ENCODE data around the gene WNT9A. TPM values are rescaled to one million over a fixed set of nuclear protein-coding genes. Genes with fewer than 3 reads are reported as not detected.
"Not testable (repeated sequence)": the region's sequence is repeated elsewhere in the genome, so short reads cannot be mapped to it uniquely, and the experiment has no call there.

The WNT9A gene
- total RNA-seq, 2 experiments from 2014 or later = not detected

DNA sequence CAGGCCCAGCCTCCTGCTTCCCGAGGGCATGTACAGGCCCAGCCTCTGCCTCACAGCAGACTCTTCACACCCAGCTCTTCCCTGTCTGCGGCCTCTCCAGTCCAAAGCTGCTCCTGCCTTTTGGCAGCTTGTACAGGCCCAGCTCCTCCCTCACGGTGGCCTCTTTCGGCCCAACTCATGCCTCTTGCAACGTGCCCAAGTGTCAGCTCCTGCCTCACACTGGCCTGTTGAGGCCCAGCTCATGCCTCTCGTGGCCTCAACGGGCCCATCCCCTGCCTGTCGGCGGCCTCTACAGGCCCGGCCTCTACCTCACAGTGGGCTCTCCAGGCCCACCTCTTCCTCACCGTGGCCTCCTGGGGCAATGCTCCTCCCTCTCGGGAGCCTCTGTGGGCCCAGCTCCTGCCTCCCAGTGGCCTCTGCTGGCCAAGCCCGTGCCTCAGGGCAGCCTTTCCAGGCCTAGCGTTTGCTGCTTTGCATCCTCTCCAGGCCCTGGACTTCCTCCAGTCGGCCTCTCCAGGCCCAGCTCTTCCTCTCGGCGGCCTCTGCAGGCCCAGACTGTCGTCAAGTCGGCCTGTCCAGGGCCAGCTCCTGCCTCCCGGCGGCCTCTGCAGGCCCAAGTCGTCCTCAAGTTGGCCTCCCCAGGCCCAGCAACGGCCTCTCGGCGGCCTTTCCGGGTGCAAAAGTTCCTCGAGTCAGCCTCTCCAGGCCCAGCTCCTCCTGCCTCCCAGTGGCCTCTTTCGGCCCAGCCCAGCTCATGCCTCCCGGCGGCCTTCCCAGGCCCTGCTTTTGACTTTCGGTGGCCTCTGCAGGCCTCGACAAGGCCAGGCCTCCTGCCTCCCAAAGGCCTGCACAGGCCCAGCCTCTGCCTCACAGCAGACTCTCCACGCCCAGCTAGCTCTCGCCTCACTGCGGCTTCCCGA is 22.6 kb upstream of the WNT9A start:
- DNase-seq; H3K27me3 Mint-ChIP-seq (ENCODE audit: low read depth); H3K27ac Mint-ChIP-seq; CTCF ChIA-PET; ATAC-seq; H3K4me1 Mint-ChIP-seq (ENCODE audit: low read depth); H3K9me3 Mint-ChIP-seq (ENCODE audit: insufficient read depth); H3K4me3 Mint-ChIP-seq; H3K36me3 Mint-ChIP-seq (ENCODE audit: low read depth): not testable (repeated sequence)
- POLR2A ChIA-PET = interaction anchor here (0.6 kb wide), 1 partner anchor 26 kb away, joined by 3 read pairs; no protein-coding TSS in a partner anchor

DNA sequence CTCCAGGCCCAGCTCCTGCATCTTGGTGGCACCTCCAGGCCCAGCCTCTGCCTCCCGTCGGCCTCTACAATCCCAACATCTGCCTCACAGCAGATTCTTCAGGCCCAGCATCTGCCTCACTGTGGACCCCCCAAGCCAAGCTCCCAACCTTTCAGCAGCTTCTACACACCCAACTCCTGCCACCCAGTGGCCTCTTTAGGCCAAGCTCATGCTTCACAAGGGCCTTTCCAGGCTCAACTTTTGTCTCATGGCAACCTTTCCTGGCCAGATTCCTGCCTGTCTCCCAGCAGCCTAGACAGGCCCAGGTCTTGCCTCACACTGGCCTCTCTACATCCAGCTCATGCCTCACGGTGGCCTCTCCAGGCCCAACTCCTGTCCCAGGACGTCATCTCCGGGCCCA is 20.1 kb upstream of the WNT9A start:
- CTCF ChIA-PET = interaction anchor here (1.1 kb wide), 1 partner anchor 204 kb away, joined by 4 read pairs; no protein-coding TSS in a partner anchor
- H3K36me3 Mint-ChIP-seq (ENCODE audit: low read depth); H3K27me3 Mint-ChIP-seq (ENCODE audit: low read depth); H3K9me3 Mint-ChIP-seq (ENCODE audit: insufficient read depth); H3K4me3 Mint-ChIP-seq; H3K4me1 Mint-ChIP-seq (ENCODE audit: low read depth); DNase-seq; H3K27ac Mint-ChIP-seq; POLR2A ChIA-PET; ATAC-seq: not testable (repeated sequence)

DNA sequence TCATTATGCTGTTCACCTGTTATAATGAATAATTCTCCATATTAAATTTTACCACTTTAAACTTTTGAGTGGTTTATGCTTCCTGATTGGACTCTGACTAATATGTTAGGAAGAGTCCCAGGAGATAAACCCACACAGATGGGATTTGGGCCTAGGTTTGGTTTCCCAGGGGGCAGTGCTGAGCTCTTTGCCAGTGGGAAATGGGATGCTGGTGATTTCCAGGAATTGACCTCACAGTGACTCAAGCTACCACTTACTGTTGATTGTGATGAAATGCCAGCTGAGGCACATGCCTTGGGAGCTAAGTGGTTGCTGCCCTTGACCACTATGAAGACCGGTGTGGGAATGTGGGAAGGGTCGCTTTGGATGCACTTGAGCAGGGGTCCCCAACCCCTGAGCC is 19.0 kb upstream of the WNT9A start:
- H3K27ac Mint-ChIP-seq; H3K4me3 Mint-ChIP-seq; ATAC-seq; H3K27me3 Mint-ChIP-seq (ENCODE audit: low read depth); CTCF ChIA-PET; H3K4me1 Mint-ChIP-seq (ENCODE audit: low read depth); DNase-seq; H3K36me3 Mint-ChIP-seq (ENCODE audit: low read depth); H3K9me3 Mint-ChIP-seq (ENCODE audit: insufficient read depth); POLR2A ChIA-PET: not testable (repeated sequence)

DNA sequence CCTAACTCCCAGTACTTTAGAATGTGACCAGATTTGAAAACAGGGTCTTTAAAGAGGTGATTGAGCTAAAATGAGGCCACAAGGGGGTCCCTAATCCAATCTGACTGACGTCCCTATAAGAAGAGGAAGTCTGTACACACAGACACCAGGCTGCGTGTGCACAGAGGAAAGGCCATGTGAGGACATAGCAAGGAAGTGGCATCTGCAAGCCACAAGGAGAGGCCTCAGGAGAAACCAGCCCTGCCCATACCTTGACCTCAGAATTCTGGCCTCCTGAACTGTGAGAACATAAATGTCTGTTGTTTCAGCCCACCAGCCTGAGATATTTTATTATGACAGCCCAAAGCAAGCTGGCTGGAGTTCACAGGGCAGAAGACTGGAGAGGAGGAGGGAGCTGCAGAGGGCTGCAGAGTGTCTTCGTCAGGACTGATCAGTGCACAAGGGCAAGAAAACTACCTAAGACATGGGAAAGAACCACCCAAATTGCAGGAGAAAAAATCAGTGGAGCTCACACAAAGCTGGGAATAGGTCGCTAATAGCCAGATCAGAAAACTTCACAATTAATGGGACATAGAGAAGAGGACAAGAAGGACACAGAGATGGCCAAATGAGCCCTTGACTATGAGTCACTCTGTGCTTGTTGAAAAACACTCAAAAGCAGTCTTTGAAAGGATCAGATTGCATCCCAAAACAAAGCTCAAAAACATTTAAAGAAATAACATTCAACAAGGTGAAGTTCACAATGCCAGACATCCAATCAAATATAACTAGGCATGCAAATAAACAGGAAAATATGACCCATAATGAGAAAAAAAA is 14.1 kb upstream of the WNT9A start:
- ATAC-seq = peak; percentile 60
- Mint-ChIP-seq H3K36me3 (ENCODE audit: low read depth) (no peaks in the 10 kb centered on the region), H3K27me3 (ENCODE audit: low read depth) (peaks cover 21% of the 10 kb centered on the region), H3K27ac (no peak overlapping the region), H3K4me3 (no peak overlapping the region), H3K9me3 (ENCODE audit: insufficient read depth) (no peaks in the 10 kb centered on the region), H3K4me1 (ENCODE audit: low read depth) (peaks cover 15% of the 10 kb centered on the region)
- ChIA-PET POLR2A (no interaction called here), CTCF (interaction anchor here (0.8 to 1.4 kb wide), 2 partner anchors 200 to 480 kb away, joined by 3 read pairs; no protein-coding TSS in a partner anchor)
- DNase-seq = peak; percentile 35

DNA sequence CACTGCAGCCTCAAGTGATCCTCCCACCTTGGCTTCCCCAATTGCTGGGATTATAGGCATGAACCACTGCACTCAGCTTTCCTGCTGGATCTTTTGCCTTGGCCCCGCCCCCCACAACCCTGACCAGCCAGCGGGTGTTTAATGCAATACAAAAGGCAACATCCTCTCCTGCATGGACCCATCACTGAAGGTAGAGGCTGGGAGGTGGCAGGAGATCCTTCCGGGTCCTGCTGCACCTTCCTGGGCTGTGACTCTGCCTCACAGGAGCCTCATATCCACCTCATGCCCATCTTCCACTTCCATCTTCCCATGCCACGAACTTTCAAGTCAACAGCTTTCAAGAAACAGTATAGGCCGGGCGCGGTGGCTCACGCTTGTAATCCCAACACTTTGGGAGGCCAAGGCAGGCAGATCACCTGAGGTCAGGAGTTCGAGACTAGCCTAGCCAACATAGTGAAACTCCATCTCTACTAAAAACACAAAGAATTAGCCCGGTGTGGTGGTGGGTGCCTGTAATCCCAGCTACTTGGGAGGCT is 11.7 kb upstream of the WNT9A start:
- Mint-ChIP-seq H3K36me3 (ENCODE audit: low read depth) (no peaks in the 10 kb centered on the region), H3K9me3 (ENCODE audit: insufficient read depth) (no peaks in the 10 kb centered on the region), H3K27me3 (ENCODE audit: low read depth) (peaks cover 38% of the 10 kb centered on the region), H3K4me1 (ENCODE audit: low read depth) (peaks cover 15% of the 10 kb centered on the region), H3K4me3 (no peak overlapping the region), H3K27ac (no peak overlapping the region)
- ChIA-PET POLR2A (no interaction called here), CTCF (no interaction called here)
- ATAC-seq (no peak), DNase-seq (no peak)

DNA sequence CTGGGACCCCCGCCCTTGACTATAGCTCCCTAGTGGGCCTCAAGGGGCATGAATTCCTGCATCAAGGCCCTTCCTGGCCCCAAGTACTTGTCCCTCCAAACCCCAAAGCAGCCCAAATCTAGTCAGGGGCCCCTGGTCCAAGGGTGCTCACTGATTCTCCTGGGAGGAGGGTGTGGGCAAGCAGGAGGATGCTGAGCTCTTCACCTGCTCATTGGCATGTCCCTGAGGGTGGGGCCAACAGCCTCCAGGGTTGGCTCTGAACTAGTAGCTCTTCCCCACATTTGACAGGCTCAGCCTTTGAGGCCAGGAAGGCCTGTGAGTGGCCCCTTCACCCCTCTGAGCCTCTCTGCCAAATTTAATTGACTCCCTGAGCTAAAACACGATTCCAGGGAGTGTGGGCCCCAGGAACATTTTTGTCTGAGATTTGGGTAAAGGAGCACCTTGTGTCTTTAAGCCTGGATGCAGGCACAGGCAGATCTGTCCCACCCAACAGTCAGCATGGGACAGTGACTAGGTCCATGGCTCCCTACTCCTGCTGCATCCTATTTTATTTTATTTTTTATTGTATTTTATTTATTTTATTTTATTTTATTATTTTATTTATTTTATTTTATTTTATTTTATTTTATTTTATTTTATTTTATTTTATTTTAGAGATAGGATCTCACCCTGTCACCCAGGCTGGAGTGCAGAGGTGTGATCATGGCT is 11.0 kb upstream of the WNT9A start:
- Mint-ChIP-seq H3K4me3 (no peak overlapping the region), H3K9me3 (ENCODE audit: insufficient read depth) (no peaks in the 10 kb centered on the region), H3K27ac (no peak overlapping the region), H3K36me3 (ENCODE audit: low read depth) (no peaks in the 10 kb centered on the region), H3K27me3 (ENCODE audit: low read depth) (peaks cover 41% of the 10 kb centered on the region), H3K4me1 (ENCODE audit: low read depth) (peaks cover 15% of the 10 kb centered on the region)
- DNase-seq = no peak
- ChIA-PET CTCF (no interaction called here), POLR2A (no interaction called here)
- no peak for ATAC-seq

DNA sequence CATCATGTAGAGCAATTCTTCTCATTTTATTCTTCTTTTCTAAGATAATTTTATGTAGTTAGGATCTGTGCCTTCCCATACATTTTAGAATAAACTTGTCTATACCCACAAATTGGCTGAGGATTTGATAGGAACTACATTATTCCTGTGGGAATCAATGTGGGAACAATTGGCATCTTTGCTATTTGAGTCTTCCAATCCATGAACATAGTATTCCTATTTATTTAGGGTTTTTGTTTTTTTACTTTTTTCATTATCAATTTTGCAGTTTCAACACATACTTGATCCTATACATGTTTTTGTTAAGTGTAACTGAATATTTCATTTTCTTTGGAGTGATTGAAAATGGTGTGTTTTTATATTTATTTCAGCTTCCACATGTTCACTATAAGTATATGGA is 8.1 kb upstream of the WNT9A start:
- peaks cover 1% of the 10 kb centered on the region for H3K4me1 Mint-ChIP-seq (ENCODE audit: low read depth)
- DNase-seq (no peak), ATAC-seq (no peak)
- CTCF ChIA-PET = no interaction called here
- POLR2A ChIA-PET = no interaction called here
- H3K27me3 Mint-ChIP-seq (ENCODE audit: low read depth) = peaks cover 42% of the 10 kb centered on the region
- H3K9me3 Mint-ChIP-seq (ENCODE audit: insufficient read depth) = no peaks in the 10 kb centered on the region
- H3K4me3 Mint-ChIP-seq = no peak overlapping the region
- no peak overlapping the region for H3K27ac Mint-ChIP-seq
- no peaks in the 10 kb centered on the region for H3K36me3 Mint-ChIP-seq (ENCODE audit: low read depth)

DNA sequence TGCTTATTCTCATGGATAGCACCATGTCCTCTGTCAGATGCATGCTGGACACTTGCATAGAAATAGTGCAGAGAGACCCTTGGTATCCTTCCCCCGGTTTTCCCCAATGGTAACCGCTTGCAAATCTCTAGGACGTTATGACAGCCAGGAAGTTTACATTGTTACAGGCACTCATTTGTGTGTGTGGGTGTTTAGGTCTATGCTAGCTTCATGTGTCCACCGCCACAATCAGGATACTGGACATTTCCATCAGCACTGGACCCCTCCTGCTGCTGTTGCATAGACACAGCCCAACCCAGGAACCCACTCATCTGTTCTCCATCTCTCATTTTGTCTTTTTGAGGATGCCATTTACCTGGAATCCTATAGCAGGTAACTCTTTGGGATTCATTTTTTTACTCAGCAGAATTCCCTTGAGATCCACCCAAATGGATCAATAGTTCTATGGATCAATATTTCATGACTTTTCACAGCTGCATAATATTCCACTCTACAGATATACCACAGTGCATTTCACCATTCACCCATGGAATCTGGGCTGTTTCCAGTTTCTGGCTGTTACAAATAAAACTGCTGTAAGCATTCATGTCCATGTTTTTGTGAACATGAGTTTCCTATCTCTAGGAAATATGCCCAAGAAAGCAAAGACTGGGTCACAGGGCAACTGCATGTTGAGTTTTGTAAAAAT is 6.6 kb upstream of the WNT9A start:
- H3K27me3 Mint-ChIP-seq (ENCODE audit: low read depth) = peaks cover 42% of the 10 kb centered on the region
- H3K27ac Mint-ChIP-seq = no peak overlapping the region
- ATAC-seq (no peak), DNase-seq (no peak)
- ChIA-PET POLR2A (no interaction called here), CTCF (interaction anchor here (0.8 to 2.0 kb wide), 5 partner anchors 186 to 473 kb away, joined by 4 to 11 read pairs (median 7); no protein-coding TSS in a partner anchor)
- H3K4me3 Mint-ChIP-seq = no peak overlapping the region
- no peaks in the 10 kb centered on the region for H3K4me1 Mint-ChIP-seq (ENCODE audit: low read depth)
- no peaks in the 10 kb centered on the region for H3K9me3 Mint-ChIP-seq (ENCODE audit: insufficient read depth)
- no peaks in the 10 kb centered on the region for H3K36me3 Mint-ChIP-seq (ENCODE audit: low read depth)

DNA sequence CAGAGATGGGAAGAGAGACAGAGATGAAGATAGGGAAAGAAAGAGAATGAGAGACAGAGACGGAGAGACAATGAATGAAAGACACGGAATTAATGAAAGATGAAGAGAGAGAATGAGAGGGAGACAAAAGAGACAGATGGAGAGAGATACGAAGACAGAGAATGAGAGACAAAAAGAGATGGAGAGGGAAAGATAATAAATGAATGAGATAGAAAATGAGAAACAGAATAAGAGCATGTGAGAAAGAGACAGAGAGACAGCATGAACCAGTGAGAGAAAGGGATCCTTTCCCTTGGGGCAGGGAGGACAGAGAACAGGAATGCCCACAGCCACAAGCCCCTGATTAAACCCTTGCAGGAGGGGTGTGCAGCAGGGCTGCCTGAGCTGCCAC is 5.3 kb upstream of the WNT9A start:
- POLR2A ChIA-PET = no interaction called here
- DNase-seq (no peak), ATAC-seq (no peak)
- H3K4me1 Mint-ChIP-seq (ENCODE audit: low read depth) = no peaks in the 10 kb centered on the region
- CTCF ChIA-PET = interaction anchor here (1.1 to 2.0 kb wide), 5 partner anchors 10 to 472 kb away, joined by 3 to 11 read pairs (median 6); no protein-coding TSS in a partner anchor
- H3K36me3 Mint-ChIP-seq (ENCODE audit: low read depth) = no peaks in the 10 kb centered on the region
- peaks cover 47% of the 10 kb centered on the region for H3K27me3 Mint-ChIP-seq (ENCODE audit: low read depth)
- no peak overlapping the region for H3K4me3 Mint-ChIP-seq
- no peak overlapping the region for H3K27ac Mint-ChIP-seq
- H3K9me3 Mint-ChIP-seq (ENCODE audit: insufficient read depth) = no peaks in the 10 kb centered on the region

DNA sequence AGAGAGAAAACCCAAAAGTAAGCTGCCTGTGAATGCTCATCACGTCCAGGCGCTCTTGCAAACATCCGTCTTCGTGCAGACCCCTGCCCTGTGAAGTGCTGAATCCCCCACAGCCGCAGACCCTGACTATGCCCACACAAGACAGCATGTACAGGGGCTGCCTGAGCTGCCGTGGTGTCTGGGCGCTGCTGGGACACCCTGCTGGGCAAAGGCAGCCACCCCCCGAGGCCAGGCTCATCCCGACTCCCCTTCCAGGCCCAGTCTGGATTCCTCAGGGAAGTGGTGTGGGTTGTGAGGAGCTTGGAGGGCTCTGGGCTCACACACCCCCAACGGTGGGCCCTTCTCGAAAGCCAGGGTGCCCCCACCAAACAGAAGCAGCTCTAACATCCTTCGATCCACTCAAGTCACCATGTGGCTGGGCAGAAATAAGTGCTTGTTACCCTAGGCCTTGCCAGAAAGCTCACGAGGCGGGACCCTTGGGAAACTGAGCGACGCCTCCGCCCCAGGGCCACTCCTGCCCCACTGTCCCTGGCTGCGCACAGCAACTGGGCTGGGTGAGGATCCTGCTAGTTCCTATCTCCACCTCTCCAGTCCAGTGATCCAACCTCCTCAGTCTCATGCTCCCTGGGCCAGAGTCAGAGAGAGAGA is 4.8 kb upstream of the WNT9A start:
- Mint-ChIP-seq H3K4me3 (no peak overlapping the region), H3K9me3 (ENCODE audit: insufficient read depth) (no peaks in the 10 kb centered on the region), H3K4me1 (ENCODE audit: low read depth) (no peaks in the 10 kb centered on the region), H3K27me3 (ENCODE audit: low read depth) (peaks cover 43% of the 10 kb centered on the region), H3K36me3 (ENCODE audit: low read depth) (no peaks in the 10 kb centered on the region), H3K27ac (no peak overlapping the region)
- no peak for DNase-seq
- CTCF ChIA-PET = interaction anchor here (1.2 kb wide), 1 partner anchor 9 kb away, joined by 3 read pairs; no protein-coding TSS in a partner anchor
- ATAC-seq = no peak
- POLR2A ChIA-PET = no interaction called here
